Left ventricle myocardium superior (tissue), 1 donor: ENCODE results near the gene CADM3. TPM values are rescaled to one million over a fixed set of nuclear protein-coding genes. Genes with fewer than 3 reads are reported as not detected.

Source experiments
- ATAC-seq: fragments of 200-7000 bp; cut with Tn5 transposase; one replicate; pipeline ENCODE4 v1.9.1; 2020; ENCODE audit warnings: mild to moderate bottlenecking, moderate library complexity
- DNase-seq: peaks from one replicate; pipeline ENCODE4 v3.0.0-alpha.2; 2020
- intact Hi-C: fragments of 100-400 bp; cut with micrococcal nuclease; formaldehyde crosslinking; loops from one replicate; pipeline ENCODE4 v1.11.0; 2022
- long read RNA-seq: library from polyadenylated mRNA; unstranded; transcript quantifications from one replicate; pipeline ENCODE4 v2.0.0, GENCODE V29; 2021
- total RNA-seq: library from RNA; stranded (reverse); fragmentation: NEBNext Ultra II Directional; extraction: Animal tissue kit (Norgen Biotek cat#: 25700); gene quantifications from one replicate; pipeline ENCODE4 v1.2.1, GENCODE V29; 2021
- donor health status: DM: no; HTN: yes; CAD: no; lungs with severe emphysema.

CADM3 gene, protein sequence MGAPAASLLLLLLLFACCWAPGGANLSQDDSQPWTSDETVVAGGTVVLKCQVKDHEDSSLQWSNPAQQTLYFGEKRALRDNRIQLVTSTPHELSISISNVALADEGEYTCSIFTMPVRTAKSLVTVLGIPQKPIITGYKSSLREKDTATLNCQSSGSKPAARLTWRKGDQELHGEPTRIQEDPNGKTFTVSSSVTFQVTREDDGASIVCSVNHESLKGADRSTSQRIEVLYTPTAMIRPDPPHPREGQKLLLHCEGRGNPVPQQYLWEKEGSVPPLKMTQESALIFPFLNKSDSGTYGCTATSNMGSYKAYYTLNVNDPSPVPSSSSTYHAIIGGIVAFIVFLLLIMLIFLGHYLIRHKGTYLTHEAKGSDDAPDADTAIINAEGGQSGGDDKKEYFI
- 4.8 TPM for total RNA-seq
- long read RNA-seq, transcript CADM3-202 (9 exons, 3,745 nt), result major isoform, 7 of 10 reads
- long read RNA-seq, partial matches to known transcripts, result 1 of 10 reads
- long read RNA-seq, other reads (novel, unspliced or antisense), result 2 of 10 reads

DNA sequence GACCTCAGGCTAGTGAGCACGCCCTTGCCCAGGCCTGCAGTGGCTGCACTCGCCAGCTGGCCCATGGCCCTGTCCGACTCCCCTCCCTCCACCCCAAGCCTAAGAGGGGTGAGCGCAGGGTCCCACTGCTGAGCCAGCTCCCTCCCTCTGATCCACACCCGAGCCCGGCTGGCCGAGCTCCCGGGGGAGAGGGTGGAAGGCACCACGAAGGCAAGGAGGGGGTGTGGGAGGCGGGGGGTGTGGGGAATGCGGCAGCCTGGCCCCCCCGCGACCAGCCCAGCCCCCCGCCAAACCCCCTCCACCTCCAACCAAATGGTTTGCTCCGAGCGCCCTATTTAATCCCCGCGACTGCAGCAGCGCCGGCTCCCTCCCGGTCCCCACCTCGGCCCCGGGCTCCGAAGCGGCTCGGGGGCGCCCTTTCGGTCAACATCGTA, at the start of gene CADM3:
Gene CADM3 (plus strand): TSS at position 362 of the 434 bp plus-strand sequence. CDS start 151 bp downstream, outside the sequence.
- ATAC-seq (peak; percentile 71), DNase-seq (peak; percentile 43)
- intact Hi-C loops, result no loop called here

DNA sequence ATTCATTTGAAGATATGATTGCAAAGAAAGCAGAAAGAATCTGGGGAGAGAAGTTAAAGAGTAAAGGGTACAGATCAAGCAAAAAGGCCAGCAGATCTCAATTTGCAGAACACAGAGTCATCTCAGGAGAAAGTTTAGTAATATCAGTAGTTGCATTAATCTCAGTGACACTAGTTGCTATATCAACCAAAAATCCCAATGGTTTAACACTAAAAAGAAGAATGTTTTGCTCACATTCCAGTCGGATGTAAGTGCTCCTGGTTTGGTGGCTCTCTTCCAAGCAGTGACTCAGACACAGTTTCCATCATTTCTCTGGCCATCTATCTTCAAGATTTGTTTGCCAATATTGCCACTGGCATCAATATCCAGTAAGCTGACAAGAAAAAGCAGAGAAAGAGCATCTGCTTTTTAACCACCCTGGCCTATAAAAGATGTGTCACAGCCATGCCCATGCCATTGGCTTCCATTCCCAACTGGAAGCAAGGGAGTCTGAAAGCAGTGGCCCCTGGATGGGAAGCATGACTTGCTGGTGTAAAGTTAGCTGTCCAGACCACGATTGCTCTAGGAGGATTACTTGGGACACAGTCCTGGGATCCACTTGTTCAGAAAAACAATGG, 49.3 kb upstream of the CADM3 start:
- DNase-seq, result no peak
- no peak for ATAC-seq
- intact Hi-C loops, result no loop called here

DNA sequence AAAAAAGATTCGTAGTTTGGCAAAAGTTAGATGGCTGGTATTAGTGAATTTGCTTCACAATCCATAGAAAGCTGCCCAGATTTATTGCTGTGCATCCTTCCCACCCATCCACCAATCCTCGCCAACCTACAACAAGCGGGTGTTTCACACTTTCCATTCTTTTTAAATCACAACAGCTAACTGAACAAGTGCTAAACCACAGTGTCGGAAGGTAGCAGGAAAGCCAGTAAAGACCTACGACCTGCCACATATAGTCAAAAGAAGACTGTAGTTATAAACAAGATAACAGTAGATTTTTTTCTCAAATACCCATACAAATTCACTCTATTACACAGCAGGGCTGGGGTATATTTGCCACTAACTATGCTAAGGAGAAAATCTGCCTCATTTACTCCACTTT, 47.8 kb upstream of the CADM3 start:
- intact Hi-C loops, result no loop called here
- ATAC-seq, result no peak
- no peak for DNase-seq

DNA sequence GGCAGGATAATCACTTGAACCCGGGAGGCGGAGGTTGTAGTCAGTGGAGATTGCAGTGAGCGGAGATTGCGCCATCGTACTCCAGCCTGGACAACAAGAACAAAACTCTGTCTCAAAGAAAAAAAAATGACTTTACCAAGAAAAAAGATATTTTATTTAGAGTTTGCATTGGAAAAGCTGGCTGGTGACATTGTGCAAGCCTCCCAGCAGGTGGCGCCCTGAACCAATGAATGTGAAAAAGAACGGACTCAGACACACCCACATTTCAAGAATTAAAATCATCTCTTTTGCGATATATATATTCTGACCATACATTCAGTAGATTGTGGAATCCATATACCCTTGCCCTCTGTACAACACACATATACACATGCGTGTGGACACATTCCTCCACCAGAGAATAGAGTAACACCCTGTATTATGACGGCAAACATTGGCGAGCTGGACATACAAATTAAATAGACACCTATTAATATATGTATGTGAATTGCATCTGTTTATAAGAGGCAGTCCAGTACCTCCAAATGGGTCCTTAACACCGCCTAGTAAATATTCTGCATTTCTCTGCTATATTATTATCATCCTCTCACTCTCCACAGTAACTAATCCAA, 39.0 kb upstream of the CADM3 start:
- no peak for ATAC-seq
- intact Hi-C loops, result no loop called here
- peak; percentile 46 for DNase-seq

DNA sequence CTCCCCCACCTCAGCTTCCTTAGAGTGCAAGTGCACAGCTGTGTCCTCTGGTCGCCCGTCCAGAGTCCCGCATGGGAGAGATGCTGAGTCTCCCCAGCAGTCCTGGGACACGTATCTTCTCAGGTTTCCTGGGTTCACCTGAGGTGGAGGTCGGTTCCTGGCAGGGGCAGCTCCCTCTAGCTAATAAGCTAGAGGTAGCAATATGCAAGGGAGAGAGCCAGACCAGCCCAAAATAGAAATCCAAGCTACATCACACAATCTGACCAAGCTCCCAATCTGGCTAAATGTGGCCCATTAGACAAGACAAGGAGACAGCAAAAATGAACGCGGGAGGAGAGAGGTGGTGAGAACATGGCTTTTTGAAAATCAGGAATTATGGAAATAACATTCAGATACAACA, 30.9 kb upstream of the CADM3 start:
- ATAC-seq (no peak), DNase-seq (no peak)
- intact Hi-C loops, result no loop called here

DNA sequence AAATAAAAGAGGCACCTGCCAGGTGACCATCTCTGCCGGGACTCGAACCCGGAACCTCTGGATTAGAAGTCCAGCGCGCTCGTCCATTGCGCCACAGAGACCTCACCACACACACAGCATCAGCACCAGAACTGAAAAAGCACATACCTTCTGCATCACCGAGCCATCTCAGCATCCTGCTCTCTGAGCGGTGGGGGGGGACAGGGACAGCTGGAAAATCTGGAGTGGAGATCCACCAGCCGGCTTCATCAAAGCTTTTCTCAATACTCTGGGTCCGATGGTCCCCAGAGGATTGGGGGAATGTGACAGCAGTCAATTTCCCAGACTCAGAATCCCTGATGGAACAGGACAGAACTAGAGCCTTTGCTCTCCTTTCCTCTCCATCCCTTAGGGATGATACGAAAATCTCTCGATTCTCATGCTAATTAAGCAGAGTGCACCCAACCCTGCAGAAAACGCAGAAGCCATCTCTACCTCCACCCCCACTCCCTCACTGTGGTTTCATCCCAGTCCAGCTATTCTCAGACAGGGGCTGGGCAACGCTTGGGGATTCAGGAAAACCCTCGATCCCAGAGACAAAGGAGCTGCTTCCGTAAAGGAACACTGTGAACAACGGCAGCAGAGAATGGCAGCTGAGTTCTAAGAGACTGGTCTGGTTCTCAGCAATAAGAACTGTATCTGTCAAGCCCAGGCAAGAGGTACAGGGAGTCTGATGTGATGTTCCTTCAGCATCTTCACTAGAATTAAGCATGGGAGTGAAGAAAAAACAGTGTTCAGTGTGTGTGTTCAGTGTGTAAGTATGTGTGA, 29.6 kb upstream of the CADM3 start:
- DNase-seq (no peak), ATAC-seq (no peak)
- intact Hi-C loops, result no loop called here

DNA sequence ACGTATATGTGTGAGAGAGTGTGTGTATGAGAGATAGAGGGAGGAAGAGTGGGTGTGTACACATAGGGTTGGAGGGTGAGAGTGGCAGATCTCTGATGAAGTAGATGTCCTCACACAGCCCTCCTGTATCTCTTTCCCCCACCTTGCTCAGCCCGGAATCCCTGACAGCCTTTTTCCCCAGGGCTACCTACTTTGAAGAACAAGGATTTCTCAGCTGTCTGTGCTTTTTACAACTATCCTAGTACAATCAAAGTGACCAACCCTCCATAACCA, 29.1 kb upstream of the CADM3 start:
- intact Hi-C loops, result no loop called here
- no peak for ATAC-seq
- no peak for DNase-seq

DNA sequence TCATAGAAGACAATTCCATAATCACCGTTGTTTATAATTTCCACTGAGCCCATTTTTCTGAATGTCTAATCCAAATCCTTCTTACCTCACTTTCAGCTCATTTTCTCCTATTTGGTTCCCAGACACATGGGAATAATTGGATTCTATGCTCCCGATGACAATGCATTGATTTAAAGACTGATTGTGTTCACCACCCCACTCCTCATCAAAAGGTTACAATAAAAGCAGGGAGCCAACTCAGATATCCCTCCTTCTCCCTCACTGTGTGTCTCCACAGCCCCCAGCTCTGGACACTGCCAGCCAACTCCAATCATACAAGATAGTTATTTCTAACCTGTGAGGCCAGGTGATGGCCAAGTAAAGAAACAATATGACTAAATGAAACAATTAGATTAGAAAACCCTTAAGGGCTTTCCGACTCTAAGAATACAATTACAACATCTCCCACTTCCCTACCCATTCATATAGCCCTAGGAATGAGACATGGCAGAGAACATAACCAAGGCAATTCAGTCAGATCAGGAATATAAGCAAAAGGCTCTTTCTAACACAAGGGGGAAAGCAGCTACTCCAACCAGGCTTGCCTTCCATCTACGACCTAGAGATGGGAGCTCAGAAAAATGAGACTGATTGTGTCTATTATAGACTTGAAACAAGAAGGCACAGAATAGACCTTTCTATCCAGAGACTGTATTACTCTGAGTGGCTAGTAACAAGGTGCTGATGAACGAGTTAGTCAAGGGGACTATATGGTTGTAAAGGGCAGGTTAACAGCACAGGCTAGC, 28.5 kb upstream of the CADM3 start:
- no peak for ATAC-seq
- no peak for DNase-seq
- intact Hi-C loops, result no loop called here

DNA sequence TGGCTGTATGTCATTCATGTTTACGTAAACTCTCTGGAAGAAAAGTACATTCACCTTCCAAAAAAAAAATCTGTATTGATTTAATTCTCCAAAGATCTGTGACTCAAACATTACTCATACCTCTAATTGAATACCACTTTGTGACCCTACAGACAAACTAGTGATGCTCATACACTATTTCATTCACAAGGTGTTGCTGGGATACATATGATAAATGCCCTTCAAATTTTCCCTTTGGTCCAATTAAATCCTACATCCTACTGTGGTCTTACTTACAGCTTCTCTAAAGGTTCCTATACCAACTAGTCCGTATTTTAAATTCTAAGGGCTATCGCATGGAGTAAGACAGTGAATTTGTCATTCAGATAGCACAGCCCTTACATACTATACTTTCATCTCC, 26.8 kb upstream of the CADM3 start:
- ATAC-seq (no peak), DNase-seq (no peak)
- intact Hi-C loops, result no loop called here

DNA sequence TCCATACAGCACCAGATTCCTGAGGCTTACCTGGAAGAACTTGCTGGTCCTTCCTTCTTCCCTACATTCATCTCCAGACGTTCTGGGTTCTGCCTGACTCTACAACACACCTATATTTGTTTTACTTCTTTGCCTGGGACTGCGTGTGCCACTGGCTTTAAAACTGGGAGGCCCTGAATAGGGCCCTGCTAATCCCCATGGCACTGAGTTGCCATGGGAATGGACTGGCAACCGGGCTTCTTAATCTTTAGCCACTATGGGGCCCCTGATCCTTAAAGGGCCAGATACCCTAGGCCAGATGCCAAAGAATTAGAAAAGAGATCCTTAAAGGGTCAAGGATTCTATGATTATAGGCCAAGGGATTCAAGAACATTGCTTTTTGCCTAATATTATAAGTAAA, 24.4 kb upstream of the CADM3 start:
- intact Hi-C loops, result no loop called here
- ATAC-seq (no peak), DNase-seq (no peak)

DNA sequence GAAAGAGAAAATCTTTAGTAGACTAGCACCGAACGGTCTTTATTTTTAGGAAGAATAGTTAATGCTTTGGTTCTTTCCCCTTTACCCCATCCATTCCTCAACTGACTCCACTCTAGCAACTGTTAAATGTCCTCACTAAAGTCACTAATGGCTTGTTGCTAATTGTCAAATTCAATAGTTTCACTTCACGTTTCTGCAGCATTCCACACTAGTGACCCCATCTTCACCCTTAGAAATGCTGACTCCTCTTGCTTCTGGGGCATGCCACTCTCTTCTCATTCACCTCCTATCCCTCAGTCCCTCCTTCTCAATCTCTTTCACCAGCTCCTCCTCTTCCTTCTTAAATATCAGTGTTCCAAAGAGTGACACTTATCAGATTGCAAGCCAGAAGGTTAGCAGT, 19.4 kb upstream of the CADM3 start:
- intact Hi-C loops, result no loop called here
- DNase-seq (no peak), ATAC-seq (no peak)

DNA sequence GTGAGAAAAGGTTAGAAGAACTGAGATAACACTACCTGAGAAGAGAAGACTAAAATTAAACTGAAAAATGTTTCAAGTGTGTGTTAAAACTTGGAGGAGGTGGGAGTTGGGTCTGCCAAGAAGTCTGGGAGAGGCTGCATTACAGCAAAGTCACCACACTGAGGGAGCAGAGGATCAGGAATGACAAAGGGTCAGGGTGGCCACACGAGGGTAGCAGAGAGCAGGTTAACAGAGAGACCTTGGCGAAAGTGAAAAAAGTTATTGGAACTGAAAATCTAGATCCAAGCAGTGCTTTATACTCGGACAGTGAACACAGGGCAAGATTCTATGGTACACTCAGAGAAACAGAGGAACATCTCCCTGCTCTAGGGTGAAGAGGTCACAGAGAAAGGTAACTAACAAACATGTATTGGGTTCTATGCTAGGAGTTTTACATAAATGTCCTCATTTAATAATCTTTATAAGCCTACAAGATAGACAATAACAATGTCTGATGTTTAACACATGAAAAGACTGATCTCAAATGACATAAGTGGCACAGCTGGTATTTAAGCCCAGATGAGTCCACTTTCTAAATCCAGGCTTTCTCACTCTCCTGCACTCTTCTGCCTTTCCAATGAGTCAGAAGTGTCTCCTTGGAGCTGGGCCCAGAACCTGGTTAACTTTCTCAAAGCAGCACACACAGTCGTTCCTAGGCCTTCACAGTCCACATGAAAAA, 10.3 kb upstream of the CADM3 start:
- peak; percentile 99 for ATAC-seq
- peak; percentile 70 for DNase-seq
- intact Hi-C loops, result loop anchor here (5.0 kb wide), 2 partner anchors 36 to 51 kb away; no protein-coding TSS in a partner anchor

DNA sequence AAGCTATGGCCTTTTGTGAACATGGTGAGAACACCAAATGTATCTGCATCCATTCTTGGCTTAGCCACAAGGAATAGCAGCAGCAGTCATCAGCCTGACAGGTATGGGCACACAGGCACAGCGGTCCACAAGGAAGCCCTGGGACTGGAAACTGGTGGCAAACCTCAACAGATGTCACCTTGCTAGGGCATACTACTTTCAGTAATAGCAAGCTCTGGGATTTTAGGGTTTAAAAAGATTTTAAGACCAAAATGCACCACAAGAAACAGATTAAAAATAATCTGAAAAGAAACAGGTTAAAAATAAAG, 9.7 kb upstream of the CADM3 start:
- intact Hi-C loops, result loop anchor here (5.0 kb wide), 2 partner anchors 36 to 51 kb away; no protein-coding TSS in a partner anchor
- ATAC-seq (no peak), DNase-seq (no peak)

DNA sequence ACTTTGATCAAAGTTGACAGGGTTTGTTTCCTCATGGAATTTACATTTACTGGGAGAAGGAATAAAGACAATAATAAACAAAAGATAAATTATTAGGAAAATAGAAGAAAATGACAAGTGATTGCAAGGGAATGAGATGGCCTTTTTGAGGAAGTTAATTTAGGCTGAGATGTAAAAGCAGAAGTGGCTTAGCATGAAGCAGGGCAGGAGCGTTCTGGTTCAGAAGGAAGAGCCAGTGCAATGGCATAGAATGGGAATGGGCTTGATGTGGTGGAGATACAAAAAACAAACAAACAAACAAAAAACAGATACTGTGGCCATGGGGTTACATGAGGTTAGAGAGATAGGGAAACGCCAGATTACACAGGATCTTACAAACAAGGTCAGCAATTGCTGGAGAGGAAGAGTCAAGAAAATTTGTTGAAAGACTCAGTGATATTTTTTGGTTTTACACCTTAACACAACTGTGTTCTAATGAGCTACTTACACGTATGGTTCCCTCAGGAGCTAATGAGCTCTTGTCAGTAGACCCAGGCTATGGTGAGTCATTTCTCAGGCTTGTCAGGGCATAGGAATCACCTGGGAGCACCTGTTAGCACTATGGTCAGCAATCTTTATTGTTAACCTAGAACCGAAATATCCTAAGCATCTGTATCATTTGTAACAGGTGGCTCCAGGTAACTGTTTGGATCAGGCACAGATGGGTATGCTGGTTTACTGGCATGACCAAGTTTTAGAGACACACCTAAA, 8.7 kb upstream of the CADM3 start:
- intact Hi-C loops, result loop anchor here (5.0 kb wide), 2 partner anchors 35 to 50 kb away; no protein-coding TSS in a partner anchor
- no peak for DNase-seq

DNA sequence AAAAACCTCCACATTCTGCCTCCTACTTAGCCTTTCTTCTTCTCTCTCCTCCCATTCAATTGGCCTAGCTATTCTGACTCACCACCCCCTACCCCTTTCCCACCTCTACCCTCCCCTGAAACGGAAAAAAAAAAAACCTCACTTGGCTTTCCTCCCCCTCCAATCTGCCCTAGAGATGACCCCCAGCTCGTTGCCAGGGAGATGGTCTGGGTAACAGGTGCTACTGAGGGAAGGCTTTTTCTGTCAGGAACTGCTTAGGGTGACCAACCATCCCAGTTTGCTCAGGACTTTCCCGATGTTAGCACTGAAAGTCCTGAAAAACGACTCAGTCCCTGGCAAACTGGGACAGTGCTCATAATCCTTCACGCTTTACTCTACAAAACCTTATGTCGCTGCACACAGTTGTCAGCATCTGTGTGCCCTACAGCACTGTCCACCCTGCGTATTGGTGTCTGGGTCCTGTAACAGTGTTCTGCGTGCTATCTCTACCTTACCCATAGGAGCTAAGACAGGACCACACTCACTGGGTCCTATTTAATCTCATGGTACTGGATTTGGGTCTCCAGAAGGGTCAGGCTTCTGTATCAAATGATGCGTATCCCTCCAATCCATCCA, 7.7 kb upstream of the CADM3 start:
- intact Hi-C loops, result loop anchor here (5.0 kb wide), 2 partner anchors 34 to 49 kb away; no protein-coding TSS in a partner anchor
- ATAC-seq (no peak), DNase-seq (no peak)

More for the DNA sequence above, 8.7 kb upstream of the CADM3 start:
- ATAC-seq, result no peak

DNA sequence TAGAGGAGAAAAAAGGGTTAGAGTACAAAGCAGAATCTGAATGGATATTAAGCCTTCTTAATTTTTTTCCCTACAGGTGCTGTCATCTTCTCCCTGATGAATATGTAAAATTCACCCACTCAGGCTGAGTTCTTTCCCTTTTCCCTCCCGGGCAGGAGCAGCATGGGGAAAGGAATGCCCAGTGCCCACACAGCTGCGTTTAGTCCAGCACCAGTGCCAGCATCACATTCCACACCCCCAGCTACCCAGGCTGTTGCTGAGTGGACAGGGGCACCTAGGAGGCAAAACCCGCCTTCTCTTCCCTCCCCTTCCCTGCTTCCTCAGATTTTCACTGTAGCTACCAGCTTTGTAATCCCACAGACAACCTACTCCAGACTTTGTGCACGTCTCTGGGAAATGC, 3.4 kb upstream of the CADM3 start:
- intact Hi-C loops, result no loop called here
- DNase-seq (no peak), ATAC-seq (no peak)

DNA sequence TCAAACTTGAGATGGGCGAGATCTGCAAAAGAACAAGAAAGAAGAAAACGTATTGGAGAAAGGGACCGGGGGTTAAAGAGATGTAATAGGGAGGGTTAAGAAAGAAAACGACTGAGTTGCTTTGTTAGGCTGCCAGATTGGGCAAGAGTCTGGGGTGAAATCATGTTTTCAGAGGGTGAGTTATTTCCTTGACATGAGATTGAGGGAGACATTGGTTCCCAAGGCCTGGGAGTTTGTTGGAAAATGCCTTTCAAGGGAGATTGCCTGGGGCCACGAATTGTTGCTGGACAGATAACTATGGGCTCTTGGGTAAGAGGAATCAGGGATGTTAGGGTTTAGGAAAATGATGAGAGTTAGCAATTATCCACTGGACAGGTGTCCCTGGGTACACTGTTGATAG, 776 bp upstream of the CADM3 start:
- DNase-seq (no peak), ATAC-seq (no peak)
- intact Hi-C loops, result no loop called here
